OCI-M1 (cell line): ENCODE results near the gene IL3.
A peak's percentile ranks its signal among the peaks of the same experiment; 100 is the strongest.

ENCODE experiments used
- DNase-seq: peaks from one replicate; lab custom pipeline; 2025; lab: John Stamatoyannopoulos, UW

The IL3 gene

DNA sequence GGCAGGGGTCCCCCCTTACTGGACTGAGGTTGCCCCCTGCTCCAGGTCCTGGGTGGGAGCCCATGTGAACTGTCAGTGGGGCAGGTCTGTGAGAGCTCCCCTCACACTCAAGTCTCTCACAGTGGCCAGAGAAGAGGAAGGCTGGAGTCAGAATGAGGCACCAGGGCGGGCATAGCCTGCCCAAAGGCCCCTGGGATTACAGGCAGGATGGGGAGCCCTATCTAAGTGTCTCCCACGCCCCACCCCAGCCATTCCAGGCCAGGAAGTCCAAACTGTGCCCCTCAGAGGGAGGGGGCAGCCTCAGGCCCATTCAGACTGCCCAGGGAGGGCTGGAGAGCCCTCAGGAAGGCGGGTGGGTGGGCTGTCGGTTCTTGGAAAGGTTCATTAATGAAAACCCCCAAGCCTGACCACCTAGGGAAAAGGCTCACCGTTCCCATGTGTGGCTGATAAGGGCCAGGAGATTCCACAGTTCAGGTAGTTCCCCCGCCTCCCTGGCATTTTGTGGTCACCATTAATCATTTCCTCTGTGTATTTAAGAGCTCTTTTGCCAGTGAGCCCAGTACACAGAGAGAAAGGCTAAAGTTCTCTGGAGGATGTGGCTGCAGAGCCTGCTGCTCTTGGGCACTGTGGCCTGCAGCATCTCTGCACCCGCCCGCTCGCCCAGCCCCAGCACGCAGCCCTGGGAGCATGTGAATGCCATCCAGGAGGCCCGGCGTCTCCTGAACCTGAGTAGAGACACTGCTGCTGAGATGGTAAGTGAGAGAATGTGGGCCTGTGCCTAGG is 13.0 kb downstream of the IL3 start, which contains the start of gene CSF2:
TSS of gene CSF2 (plus strand) at position 559 of the 783 bp plus-strand sequence. CDS start at position 594, 35 bp downstream.
- DNase-seq, result no peak

DNA sequence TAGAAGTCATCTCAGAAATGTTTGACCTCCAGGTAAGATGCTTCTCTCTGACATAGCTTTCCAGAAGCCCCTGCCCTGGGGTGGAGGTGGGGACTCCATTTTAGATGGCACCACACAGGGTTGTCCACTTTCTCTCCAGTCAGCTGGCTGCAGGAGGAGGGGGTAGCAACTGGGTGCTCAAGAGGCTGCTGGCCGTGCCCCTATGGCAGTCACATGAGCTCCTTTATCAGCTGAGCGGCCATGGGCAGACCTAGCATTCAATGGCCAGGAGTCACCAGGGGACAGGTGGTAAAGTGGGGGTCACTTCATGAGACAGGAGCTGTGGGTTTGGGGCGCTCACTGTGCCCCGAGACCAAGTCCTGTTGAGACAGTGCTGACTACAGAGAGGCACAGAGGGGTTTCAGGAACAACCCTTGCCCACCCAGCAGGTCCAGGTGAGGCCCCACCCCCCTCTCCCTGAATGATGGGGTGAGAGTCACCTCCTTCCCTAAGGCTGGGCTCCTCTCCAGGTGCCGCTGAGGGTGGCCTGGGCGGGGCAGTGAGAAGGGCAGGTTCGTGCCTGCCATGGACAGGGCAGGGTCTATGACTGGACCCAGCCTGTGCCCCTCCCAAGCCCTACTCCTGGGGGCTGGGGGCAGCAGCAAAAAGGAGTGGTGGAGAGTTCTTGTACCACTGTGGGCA is 13.8 kb downstream of the IL3 start:
- no peak for DNase-seq

DNA sequence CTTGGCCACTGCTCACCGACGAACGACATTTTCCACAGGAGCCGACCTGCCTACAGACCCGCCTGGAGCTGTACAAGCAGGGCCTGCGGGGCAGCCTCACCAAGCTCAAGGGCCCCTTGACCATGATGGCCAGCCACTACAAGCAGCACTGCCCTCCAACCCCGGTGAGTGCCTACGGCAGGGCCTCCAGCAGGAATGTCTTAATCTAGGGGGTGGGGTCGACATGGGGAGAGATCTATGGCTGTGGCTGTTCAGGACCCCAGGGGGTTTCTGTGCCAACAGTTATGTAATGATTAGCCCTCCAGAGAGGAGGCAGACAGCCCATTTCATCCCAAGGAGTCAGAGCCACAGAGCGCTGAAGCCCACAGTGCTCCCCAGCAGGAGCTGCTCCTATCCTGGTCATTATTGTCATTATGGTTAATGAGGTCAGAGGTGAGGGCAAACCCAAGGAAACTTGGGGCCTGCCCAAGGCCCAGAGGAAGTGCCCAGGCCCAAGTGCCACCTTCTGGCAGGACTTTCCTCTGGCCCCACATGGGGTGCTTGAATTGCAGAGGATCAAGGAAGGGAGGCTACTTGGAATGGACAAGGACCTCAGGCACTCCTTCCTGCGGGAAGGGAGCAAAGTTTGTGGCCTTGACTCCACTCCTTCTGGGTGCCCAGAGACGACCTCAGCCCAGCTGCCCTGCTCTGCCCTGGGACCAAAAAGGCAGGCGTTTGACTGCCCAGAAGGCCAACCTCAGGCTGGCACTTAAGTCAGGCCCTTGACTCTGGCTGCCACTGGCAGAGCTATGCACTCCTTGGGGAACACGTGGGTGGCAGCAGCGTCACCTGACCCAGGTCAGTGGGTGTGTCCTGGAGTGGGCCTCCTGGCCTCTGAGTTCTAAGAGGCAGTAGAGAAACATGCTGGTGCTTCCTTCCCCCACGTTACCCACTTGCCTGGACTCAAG is 14.6 kb downstream of the IL3 start:
- no peak for DNase-seq

GRCh38 chr5:132075719-132076077 is 15.2 kb downstream of the IL3 start:
- DNase-seq, result no peak

DNA sequence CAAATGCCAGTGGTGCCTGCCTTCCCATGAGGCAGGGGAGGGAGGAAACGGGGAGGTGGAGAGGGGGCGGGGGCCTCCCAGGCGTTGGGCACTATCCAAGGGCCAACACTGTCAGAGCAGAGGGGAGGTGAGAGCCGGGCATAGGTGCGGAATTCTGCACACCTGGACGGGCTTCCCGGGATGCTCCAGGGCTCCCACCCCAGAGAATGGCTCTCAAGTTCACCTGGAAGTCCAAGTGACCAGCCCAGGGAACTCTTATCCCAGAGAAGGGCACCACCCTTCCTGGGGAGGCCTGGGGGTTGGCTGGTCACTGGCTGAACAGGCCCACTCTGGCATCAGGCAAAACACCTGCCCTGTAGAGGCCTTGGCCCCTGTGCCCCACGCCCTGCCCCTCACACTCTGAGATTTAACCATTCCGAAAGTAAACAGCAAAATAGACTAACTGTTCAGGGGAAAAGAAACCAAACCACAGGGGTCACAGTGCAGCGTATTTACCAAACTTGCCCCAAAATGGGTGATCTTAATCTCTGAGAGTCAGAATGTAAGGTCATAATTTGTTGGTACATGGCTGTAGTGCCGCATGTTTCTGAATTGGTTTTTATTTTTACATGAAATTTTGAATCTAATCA is 15.9 kb downstream of the IL3 start:
- DNase-seq, result no peak

- DNase-seq, result no peak
Observed at GRCh38 chr5:132076983-132077382, 16.5 kb downstream of the IL3 start.

DNA sequence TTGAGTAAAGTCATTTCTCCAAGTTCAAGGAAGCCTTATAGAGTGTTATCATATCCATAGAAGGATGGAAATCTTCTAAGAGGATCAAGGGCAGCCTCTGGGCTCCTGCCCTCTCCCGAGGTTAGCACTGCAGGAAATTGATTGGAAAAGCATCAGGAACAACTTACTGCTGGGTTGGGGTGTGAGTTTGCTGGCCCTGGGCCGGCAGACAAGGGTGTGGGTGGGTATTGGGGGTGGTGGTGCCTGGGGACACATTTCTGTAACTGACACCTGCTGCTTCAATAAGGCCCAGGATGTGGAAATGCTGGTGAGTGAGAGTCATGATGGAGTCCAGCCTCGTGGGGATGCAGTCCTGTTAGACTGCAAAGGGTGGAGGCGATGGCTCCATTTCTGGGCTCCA is 18.6 kb downstream of the IL3 start:
- DNase-seq, result no peak

- no peak for DNase-seq
Observed at GRCh38 chr5:132079619-132080018, 19.2 kb downstream of the IL3 start.

DNA sequence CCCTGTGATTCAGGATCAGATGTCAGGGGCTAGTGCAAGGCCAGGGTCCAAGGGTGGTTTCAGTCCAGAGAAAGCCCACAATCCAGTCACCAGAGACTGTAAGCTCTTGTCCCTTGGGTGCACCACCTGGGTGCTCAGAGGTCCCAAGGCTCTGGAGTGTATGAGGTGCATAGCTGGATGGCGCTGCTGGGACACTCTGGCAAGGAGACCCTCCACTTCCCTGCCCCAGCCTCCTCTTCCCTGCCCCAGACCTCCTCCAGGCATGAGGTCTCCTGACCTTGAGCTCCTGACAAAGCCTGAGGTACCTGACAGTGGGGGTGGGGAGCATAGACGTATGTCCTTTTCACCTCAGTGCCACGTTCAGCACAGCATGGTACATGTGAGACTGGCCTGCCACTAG is 20.1 kb downstream of the IL3 start:
- DNase-seq, result no peak

- no peak for DNase-seq
Observed at GRCh38 chr5:132081458-132081857, 21.0 kb downstream of the IL3 start.

GRCh38 chr5:132082329-132083023 is 22.0 kb downstream of the IL3 start:
- DNase-seq, result no peak

GRCh38 chr5:132083071-132083678 is 22.7 kb downstream of the IL3 start:
- no peak for DNase-seq

DNA sequence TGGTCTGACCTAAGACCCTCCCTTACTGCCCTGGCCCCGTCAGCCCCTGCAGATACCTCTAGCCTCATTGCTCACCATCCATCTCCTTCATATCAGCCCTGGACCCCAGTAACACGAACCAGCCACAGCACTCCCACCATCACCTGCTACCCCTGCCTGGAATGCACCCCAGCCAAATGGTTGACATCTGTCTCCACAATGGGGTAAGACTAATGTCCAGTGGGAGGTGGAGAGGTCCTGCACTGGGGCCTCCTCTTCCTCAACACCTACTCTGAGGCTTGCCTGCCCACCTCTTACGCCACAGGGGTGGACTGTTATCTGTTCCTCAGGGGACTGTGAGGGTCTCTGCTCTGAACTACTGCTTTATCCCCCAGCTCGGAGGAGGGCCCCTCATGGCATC is 25.2 kb downstream of the IL3 start:
- no peak for DNase-seq

DNA sequence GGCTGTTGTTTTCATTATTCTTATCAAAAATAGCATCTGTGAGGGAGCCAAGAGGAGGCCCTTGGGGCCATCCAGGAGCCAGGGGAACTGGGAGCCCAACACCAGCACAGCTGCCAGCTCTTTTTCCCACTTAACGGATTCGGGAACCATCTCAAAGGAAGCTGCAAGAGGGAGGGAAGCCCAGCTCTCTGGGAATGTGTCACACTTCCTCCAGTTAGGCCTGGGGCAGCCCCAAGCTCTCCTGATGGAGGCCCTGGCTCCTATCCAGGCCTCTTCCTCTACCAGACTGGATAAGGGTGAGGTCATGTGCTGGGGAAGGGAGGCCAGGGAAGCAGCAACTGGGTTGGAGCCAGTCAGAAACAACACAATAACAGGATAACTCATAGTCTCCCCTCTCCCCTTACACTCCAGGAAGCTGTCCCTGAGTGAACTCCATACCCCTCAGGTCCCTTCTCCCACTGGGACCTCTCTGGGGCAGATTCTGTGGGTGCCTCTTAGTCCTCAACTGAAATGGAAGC is 25.9 kb downstream of the IL3 start:
- DNase-seq, result peak; percentile 24

DNA sequence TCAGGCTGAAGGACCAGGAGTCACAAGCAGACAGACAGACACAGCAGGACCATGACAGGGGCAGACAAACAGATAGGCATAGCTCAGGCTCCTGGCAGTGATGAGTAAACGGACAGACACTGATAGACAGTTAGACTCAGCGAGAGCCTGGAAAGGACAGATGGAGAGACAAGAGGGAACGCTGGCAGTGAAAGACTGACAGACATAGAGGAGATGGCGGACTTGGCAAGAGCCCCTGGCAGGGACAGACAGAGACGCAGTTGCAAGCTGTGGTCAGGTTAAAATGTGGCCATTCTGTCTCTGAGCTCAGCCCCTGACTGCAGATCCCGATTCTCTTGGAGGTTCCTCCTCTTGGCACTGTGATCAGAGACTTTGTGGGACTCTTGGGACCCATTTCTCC is 26.7 kb downstream of the IL3 start:
- DNase-seq, result no peak

GRCh38 chr5:132087661-132088060 is 27.2 kb downstream of the IL3 start:
- DNase-seq, result no peak

GRCh38 chr5:132089363-132089762 is 28.9 kb downstream of the IL3 start:
- no peak for DNase-seq

- DNase-seq, result peak; percentile 24
Observed at GRCh38 chr5:132090107-132090506, 29.7 kb downstream of the IL3 start.

DNA sequence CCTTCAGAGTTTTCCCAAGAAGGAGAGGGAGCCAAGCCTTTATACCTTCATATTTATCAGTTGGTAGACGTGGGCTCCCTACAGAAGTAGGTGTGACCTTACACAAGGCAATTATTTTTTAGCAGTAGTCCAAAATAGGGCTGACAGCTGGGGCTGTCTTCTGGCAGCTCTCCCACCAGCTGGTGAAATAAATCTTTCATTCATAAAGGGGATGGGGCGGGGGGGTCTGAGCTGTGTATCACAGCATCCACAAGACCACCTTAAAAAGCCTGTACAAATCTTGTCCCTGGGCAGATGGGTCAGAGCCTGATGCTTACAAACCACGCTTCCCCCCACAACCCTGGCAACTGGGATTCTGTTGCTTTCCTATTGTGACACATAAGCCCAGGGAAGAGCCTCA is 32.8 kb downstream of the IL3 start:
- no peak for DNase-seq

DNA sequence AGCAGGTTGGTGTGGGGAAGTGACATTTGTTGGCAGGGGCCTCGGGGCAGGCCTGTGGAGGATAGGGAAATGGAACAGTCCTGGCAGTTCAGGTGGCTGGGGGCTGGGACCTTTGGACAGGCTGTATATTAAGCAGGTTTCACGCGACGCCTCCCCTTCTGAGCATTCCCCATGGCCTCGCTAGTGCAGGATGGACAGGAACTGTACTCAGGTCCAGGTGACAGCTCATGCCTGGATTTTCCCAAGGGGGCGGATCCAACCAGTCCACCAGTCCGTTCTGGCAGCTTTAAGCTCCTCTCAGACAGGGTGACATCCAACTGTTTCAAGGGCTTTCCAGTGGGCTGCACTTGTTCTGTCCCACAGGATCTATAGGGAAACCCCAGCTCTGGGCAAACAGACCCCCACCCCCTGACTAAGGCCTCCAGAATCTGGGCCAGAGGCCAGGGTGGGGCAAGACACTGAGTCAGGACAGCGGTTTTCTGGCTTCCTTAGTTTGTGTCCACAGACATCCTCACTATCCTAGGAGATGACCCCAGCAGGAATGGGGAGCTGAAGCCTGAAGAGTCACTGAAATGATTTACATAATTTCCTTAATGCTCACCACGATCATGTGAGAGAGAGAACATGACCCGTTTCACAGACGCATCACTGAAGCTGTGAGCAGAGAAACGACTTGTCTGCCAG is 34.1 kb downstream of the IL3 start:
- DNase-seq, result no peak
